ENCODE measurements around the gene IL9.

IL9 gene

DNA sequence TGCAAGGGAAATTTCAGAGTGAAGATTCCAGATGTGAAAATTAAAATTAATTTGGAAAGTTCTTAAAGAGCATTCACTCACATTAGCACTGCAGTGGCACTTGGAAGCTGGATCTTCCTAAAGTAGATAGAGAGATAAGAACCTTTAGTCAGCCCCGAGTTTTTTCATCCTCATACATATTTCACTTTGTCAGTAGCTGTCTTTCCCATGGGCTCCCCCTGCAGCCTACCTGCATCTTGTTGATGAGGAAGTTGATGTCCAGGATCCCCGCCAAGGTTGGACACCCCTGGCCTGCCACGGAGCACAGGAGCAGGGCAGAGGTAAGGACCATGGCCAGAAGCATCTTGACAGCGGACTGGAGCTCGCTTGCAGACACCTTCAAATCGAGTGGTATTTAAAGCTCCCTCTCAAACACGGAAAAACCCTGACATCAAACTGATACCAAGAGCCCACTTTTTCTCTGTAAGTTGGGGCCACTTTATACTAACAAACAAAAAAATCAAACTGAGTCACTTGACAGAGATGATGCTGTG lies at the start of gene IL9:
TSS of gene IL9 (minus strand) at position 368 of the 533 bp plus-strand sequence. CDS start at position 343, 25 bp downstream.
- DNase-seq = no peak

DNA sequence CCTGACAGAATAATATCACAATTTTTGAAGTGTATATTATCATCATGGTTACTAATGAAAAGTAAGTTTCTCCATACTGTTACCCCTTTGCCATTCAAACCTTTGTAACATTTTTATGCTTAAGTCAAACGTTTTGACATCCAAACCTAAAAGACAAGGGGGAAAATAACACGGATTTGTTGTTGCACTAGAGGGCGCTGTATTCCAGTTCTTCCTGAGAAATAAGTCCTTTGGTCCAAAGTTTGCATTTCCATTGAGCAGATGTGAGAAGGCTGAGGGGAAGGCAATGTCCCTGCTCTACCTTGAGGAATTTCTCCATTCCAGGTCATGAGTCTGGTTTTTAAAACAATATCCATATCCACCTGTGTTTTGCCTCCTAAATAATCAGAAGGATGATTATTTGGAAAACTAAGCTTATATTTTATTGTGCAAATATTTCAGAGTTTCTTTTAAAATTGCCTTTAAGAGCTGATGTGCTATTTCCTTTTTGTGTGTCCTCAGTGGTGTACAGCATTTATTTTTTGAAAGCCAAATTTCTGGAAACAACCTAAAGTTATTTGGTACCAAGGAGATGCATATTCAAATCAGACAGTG lies 49.4 kb upstream of the IL9 start:
- DNase-seq = no peak

DNA sequence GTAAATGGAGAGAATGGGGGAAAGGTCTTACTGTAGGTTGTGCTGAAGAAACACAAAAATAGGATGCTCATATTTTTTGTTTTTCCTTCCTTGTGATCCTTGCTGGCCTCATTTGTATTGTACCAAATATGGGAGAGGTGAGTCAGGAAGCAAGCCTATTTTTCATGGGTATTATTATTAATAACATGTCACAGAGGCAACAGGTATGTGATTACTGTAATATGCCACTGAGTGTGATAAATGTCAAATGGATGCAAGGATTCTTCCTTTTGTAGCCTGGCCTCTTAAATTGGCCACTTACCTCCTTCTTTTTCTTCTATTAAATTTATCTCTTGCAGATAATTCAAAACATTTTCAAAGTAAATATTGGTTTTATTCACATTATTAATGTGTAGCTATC lies 48.9 kb upstream of the IL9 start:
- no peak for DNase-seq

DNA sequence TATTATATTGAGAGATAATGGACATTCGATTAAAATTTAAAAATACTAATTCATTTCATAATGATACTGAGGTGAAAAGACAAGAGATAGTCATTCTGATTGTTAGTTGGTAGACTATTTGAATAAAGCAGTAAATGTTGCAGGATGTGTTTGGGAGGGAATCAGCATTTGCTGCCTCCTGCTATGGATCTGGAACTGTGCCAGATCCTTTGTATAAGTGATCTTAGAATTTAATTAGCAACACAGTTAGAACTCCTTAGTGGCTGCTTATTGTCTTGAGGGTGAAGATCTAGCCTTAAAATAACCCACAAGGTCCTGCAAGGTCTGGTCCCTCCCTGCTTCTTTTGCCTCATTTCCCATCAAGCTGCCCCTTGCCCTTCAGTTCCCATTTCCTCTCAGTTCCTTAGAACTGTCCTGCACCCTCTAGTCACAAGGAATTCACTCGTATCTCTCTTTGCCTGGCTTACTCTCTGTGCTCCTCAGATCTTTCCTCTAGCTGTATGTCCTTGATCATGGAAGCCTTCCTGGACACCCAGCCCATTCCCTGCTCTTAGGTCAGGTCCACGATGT lies 46.6 kb upstream of the IL9 start:
- no peak for DNase-seq

DNA sequence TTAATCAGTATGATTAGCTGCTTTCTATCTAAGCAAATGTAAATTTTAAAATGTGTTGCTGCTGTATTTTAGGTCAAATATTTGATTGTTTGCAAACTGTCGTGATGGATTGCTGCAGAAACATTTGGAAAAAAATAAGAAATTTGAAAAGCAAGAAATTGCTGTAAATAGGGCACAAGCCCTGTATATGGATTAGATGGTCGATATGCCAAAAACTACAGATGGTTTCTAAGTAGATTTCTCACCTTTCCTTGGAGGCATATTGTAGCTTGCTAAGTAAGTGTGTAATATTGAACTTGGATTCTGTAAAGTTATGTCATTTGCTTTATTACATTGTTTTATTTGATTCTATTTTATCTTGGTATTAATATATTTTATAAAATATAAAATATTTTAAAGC lies 46.1 kb upstream of the IL9 start:
- no peak for DNase-seq

DNA sequence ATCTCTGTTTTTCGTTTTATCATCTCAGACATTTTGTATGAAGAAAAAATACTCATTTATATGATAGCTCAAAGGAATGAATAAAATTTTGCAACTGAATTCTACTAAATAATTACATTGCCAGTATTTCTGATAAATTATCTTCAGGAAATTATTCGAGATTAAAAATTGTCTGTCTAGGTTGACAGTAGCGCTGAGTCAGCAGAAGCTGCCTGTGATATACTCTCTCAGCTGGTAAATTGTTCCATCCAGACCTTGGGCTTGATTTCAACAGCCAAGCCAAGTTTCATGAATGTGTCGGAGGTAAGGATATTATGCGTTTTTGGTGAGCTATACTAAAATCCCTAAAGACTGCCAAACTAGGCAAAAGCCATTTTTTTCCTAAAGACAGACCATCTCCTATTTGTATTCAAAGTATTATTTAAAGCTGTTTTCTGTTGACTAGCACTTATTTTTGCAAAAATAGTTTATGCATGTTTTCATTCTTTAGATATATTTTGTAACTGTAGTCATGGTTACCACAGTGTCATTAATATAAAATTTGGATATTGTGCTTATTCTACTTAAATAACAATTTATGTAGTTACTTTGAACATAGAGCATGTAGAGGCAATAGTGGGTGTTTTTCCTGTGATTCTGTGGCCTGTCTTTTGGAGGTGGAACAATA lies 41.7 kb upstream of the IL9 start:
- no peak for DNase-seq

DNA sequence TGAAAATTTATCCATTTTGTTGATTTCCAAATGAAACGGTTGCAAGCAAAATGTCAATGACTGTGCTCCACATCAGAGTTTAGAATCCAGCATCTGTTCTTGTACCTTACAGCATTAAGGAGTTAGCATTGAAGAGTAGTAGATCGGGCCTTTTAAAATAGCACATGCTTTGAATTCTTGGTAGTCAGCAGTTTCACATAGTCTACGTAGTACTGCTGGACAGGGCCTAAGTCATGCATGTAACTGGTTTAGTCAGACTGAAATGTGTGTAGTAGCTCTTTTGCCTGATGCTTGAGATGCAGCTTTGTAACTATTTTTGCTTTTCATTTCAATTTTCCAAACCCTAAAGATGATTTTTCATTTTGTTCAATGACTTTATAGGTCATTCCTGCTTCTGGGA lies 39.3 kb upstream of the IL9 start:
- no peak for DNase-seq

DNA sequence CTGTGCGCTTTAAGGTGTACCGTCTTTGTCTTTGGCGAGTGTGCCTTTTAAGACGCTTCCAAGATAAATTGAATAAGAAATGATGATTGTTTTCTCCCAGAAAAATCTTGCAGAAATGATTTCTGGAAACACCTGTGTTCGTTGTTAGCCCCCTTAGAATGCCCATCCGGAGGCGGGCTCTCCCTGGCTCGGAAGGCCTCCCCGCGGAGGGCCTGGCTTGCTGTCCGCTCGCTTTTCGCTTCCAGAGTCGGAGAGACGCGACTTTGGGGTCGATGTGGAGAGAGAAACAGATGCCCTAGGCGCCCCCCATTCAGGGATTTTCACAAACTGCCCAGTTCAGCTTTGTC lies 35.3 kb upstream of the IL9 start:
- DNase-seq = no peak

DNA sequence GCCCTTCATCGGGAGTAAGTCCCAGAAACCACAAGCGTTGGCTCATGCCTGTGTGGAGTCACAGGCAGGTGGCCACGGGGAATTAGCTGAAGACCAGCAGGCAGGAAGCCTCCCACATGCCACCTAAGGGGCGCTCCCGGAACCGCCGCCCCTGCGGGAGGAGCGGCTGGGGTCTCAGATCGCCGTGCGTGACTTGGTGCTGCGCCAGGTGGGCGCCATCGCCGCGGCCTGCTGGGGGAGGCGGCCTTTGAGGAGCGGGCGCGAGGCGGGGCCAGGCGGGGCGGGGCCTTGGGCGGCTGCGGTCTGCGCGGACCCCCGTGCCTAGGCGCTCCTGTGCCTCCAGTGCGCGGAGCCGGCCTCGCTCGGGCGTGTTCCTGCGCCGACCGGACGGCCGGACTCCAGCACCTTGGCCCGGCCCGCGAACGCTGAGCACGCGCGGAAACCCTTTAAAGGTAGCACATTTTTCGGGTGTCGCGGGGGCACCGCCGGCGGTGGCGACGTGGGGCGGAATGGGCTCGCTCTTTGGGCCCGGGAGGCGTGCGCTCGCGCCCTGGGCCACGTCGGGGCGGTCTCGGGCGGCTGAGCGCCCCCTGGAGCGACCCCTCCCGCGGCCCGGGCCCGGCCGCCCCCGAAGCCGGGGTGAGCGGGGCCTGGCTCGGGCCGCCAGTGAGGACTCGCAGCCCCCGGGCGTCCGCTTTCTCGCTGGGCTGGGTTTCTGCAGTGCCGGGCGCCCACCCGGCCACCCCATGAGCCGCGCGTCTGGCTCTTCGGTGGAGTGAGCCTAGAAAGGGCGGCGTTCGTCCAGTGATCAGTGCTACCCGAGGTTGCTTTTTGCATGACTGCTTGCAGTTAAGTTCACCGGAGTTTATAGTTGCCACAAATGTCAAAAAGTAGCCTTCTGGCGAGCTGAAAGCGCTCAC lies 34.6 kb upstream of the IL9 start:
- no peak for DNase-seq

DNA sequence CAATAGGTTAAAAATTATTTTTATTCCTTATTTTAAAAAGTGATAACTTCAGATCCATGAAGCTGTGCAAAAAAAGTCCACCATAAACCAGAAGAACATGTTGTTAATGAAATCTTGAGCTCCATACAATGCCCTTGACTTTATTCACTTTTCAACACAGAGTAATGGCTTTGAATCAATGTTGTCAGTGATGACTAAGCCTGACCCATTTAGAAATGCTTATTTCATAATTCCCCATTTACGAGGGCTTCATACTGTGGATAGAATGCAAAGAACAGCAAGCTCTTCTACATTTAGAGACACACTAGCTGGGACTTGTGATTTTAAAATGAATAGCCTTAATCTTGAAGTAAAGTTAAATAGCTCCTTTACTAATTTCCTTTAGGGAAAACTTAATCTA lies 25.7 kb upstream of the IL9 start:
- DNase-seq = no peak

DNA sequence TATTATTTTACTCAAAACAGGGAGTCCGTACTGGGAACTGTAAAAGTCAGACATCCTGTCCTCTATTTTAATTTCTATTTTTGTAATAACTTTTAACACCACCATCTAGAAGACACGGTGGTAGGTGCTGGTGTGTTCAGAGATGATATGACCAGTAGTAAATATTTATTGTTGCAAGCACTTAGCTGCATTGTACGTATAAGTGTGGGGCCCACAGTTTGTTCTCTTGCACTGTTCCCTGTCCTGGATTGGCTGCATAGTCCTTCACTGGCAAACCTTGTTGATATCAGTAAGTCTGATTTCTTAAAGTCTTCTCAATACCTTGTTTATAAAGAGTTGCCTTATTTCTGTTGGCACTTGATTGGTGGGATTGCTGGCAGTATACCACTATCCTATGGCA lies 24.6 kb upstream of the IL9 start:
- no peak for DNase-seq

DNA sequence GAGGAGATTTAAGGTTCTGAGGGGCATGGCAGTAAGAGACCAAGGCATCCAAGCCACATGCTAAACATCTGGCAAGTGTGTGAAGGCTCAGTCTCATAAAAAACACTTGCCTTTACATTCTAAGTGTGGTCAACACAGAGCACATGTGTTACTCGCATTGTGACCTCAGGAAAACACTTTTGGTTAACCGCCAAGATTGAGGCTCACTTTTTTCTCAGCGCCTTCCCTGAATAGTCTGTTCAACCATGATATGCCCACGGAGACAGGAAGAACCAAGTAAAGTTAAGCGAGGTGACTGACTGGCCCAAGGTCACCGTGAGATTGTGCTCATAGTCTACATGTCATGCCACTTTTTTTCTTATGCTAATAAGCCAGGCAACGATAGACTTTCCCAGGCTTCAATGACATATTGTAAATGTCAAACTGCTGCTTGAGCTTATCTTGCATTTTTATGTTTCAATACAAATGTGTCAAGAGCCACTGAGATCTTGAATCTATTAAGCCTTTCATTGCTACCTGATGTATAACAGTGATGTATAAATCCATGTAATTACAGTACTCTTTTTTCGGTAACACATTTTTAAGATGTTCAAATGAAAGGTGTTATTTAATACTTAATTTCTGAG lies 21.1 kb upstream of the IL9 start:
- no peak for DNase-seq

DNA sequence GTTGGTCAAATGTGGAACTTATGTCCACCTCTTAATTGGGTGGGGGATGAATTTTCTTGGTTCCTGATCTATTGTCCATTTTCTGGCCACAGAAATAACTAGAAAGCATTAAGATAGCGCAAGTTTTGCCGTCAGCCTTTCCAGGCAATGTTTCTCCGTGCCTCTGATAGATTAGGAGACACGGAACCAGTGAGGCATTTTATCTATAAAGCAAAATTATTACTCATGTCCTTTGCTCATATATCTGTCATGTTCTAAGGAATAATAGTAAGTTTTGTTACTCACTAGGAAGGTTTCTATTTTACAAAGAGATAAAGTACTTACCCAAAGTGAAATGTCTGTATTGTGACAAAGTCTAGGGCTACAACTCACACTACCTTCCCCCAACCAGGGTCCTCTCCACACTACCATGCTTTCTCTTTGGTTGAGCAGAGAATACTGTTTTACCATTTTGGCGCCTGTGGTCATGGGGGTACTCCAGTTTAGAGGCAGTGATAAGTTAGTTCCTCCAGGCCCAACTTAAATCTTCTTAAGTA lies 19.9 kb upstream of the IL9 start:
- no peak for DNase-seq

DNA sequence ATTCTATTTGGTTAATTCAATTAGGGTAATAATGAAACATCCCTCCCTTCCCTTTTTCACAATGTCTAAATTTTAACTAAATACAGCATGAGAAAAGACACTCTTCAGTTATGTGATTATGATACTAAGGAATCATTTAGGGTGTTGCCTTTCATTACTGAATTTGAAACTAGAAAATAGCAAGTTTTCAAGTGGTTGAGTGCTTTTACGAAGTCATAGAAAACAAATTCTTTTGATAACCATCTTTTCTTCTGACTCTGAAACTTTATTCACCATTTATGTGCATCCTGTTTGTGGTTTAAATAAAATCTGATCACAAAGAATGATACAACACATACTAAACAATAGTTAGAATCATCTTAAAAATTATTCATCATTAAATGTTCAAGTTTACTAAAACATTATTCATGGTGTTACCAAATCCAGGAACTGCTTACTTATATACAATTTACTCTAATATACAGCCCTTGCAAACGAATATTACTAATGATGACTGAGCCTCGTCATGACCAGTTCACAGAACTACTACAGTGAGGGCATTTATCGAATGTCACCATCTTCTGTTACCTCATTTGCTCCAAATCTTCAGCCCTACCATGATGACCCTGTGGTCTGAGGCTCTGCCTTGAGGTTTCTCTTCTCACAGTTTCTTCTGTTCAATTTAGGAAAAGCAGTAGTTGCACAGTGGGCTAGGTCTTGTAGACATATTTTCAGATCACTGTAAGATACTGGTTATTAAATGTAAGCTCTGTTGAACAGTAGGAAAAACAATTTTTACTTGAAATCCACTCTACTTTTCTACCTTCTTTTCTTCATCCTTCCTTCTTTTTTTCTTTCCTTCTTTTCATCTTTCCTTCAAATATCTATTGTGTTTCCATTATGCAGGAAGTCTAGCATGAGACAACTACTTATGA lies 18.3 kb upstream of the IL9 start:
- DNase-seq = no peak

DNA sequence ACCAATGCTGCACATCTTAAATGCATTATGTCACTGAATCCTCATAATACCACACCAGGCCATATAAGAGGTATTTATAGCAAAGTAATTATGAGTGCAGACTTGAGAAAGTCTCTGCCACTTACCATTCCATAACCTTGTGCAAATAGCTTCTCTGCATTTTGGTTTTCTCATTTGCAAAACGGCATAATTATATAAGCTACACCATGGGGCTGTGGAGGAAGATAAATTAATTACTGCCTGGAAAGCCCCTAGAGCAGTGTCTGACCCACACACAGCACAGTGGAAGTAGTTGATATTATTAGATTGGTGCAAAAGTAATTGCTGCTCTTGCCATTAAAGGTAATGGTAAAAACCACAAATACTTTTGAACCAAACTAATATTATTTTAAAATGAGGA lies 9.5 kb upstream of the IL9 start:
- no peak for DNase-seq

DNA sequence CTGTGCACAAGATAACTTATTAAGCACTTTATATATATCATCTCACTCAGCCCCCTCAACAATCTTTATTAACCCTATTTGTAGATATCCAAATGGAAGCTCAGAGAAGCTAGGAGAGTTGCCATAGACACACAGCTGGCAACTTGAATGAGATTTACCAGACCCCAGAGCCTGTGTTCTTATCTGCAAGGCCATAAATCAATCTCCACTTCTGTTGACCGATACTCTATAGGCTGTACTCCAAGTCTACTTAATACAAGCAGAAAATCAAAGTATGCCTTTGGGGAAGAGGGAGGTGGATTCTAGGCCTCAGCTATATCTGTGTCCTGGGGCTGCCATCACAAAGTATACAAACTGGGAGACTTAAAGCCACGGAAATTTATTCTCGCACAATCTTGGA lies 6.0 kb upstream of the IL9 start:
- no peak for DNase-seq

DNA sequence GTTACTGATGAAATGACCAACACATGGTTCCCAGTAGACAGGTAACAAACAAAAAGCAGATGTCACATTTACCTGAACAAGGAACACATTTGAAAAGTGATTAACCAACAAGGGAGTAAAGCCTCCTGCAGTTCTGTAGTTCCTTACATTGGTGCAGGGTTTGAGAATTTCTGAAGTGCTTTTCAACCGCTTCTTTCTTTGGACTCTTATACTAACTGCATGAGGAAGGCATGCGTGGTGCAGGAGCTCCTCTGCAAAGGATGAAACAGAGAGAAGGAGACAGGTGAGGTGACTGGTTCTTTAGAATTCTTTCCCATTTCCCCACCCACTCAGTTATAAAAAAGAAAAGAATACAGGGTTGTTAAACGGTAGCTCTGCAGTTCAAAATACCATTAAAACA lies 4.6 kb upstream of the IL9 start:
- DNase-seq = no peak

DNA sequence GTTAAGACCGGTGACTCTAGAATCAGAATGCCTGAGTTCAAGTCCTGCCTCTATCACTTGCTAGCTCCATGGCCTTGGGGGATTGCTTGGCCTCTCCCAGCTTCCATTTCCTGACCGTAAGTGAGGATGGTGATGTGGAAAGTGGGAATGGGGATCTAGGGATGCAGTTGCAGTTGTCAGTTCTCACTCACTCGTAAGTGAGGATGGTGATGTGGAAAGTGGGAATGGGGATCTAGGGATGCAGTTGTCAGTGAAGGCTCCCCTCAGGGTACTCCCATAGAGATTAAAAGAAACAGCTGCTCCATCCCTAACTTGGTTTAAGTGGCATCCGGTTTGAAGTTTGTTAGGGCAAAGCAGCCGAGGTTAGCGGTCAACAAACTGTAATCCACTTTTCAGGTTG lies 3.0 kb upstream of the IL9 start:
- no peak for DNase-seq

DNA sequence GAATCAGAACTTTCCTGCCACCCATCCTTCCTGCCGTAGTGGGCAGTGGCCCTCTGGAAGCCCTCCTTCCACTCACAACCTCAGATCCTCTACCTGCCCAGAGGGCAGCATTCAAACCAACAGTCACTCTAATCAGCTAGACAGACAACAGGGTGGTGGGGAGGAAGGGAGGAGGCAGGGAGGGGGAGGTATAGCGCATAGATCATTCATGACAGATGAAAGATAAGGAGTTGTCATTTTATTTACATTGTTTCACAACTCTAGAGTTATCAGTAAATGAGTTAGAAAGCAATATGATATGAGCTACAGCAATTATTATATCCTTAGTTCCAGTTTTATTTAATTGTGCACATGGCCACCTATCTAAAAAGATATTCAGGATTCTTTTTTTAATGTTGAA lies 852 bp downstream of the IL9 start:
- no peak for DNase-seq

DNA sequence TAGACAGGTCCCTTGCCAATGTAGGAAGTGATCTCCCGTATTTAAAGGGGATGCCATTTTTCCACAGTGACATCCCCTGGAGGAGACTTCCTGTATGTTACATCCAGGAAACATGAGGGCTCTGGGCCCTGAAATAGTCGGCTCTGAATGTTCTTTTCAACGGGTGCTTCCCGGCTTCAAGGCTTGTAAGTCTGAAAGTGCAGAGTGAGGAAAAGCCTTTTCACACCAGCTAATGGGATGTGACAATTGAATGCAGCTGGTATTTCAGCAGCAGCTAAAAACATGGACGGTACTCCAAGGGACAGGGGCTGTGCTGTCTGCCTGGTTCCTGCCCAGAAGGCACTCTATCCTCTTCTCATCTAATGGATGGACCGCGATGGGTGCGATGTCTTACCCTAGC lies 1.4 kb downstream of the IL9 start:
- no peak for DNase-seq

DNA sequence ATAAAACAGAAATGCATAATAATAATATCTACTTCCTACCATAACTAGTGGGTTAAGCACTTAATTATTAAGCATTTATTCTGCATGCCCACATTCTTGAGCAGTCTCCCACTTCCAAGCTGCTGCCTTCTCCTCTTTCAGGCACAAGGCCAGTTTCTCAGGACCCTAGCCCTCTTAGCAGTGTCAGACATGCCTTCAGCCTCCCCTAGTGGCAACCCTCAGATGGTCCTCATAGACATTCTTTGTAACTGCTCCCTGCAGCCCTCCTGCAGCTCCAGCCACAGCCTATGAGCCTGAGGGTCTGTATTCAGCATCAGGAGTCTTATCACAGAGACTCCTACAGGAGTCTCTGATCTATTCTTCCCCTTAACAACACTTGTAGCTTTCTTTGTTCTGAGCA lies 3.9 kb downstream of the IL9 start:
- no peak for DNase-seq

DNA sequence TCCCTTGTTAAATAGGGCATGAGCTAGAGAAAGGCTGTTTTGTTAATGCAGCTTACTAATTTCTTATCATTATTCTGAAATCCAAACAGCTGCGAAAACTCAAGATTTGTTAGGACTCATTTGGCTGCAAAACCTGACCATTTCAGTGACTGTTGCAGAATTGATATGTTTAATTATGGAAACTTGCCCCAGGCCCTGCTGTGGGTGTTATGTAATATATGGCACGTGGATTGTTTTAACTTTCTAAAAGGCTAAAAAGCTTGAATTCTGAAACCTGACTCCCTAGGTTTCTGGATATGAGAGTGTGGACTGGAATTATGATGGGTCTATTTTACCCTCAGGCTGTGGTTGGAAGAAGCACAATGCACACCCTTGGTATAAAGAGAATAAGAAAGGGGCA lies 4.4 kb downstream of the IL9 start:
- no peak for DNase-seq

All from right forelimb (tissue), 1 donor.